K562 (cell line): Measurements from ENCODE around the gene ST6GALNAC1. TPM values are rescaled to one million over a fixed set of nuclear protein-coding genes. Genes with fewer than 3 reads are reported as not detected.

Source experiments
- ETS2 ChIP-seq: IDR thresholded peaks from 2 replicates; pipeline ENCODE4 v1.6.1; 2016; ENCODE audit warnings: borderline replicate concordance, missing genetic modification characterization, mild to moderate bottlenecking, moderate library complexity, missing compliant biosample characterization; ENCODE audit not compliant: poor library complexity, severe bottlenecking
- HNRNPL ChIP-seq: fragments of 200-400 bp; formaldehyde crosslinking; IDR thresholded peaks from 2 replicates; pipeline ENCODE4 v1.6.1; 2017; ENCODE audit warnings: low read depth, mild to moderate bottlenecking, low read length
- KAT2B ChIP-seq: IDR thresholded peaks from one replicate; pipeline ENCODE4 v1.6.1; 2012; ENCODE audit warnings: low read depth, mild to moderate bottlenecking, control low read depth, inconsistent platforms, low read length, moderate library complexity
- MGA ChIP-seq: fragments of 450-650 bp; IDR thresholded peaks from 2 replicates; pipeline ENCODE4 v1.6.1; 2016; ENCODE audit warnings: mild to moderate bottlenecking, moderate library complexity
- MXI1 ChIP-seq: IDR thresholded peaks from 2 replicates; pipeline ENCODE4 v1.6.1; 2011; ENCODE audit warnings: low read depth, mild to moderate bottlenecking, improper control_type of control experiment, low read length
- NCOR1 ChIP-seq: fragments of 450-650 bp; IDR thresholded peaks from 2 replicates; pipeline ENCODE4 v1.6.1; 2016; ENCODE audit warnings: mild to moderate bottlenecking, moderate library complexity
- SNRNP70 ChIP-seq: fragments of 200-400 bp; formaldehyde crosslinking; optimal IDR thresholded peaks from 2 replicates; pipeline ENCODE3; 2017; ENCODE audit warnings: low read depth, low read length
- SOX6 ChIP-seq: fragments of 450-650 bp; IDR thresholded peaks from 2 replicates; pipeline ENCODE4 v1.6.1; 2014; ENCODE audit warnings: mild to moderate bottlenecking
- polyA plus RNA-seq, 8 experiments: library from polyadenylated mRNA; depleted of rRNA in 4 of 8; stranded (reverse) in 5 of 8; unstranded in 3 of 8; fragments of >200 nt; fragmentation: Nextera tagmentation in 2 of 8; fragmentation: Illumina TruSeq in 1 of 8; extraction: Ambion mirVana in 2 of 8; extraction: Trizol in 1 of 8; gene quantifications; 2 replicates each; pipeline versions ENCODE4 v1.2.1 to v1.2.3, GENCODE V29; 2011 to 2014; ENCODE audit warnings: inconsistent platforms in 1 of 8, missing spikeins in 1 of 8
- total RNA-seq, 7 experiments: library from RNA; depleted of rRNA in 6 of 7; stranded (reverse); fragments of >200 nt in 6 of 7; fragmentation: Illumina TruSeq in 2 of 7; extraction: Trizol in 2 of 7; gene quantifications; 2 replicates each; pipeline versions ENCODE4 v1.2.1 to v1.2.3, GENCODE V29; 2011 to 2021; ENCODE audit warnings: low replicate concordance in 1 of 7
- TF ChIP-seq, protein P1 (sequence below): fragments of 450-650 bp; formaldehyde crosslinking; IDR thresholded peaks from 2 replicates; pipeline ENCODE4 v1.4.0; 2022; ENCODE audit warnings: mild to moderate bottlenecking, moderate library complexity
- TF ChIP-seq, protein P2 (sequence below): fragments of 450-650 bp; IDR thresholded peaks from 2 replicates; pipeline ENCODE4 v1.6.1; 2016; ENCODE audit warnings: mild to moderate bottlenecking
- TF ChIP-seq, protein P3 (sequence below), 2 experiments: fragments of 450-650 bp in 1 of 2; sonication (generic) in 1 of 2; formaldehyde crosslinking in 1 of 2; IDR thresholded peaks in 1 of 2; conservative IDR thresholded peaks in 1 of 2; 2 replicates each; pipeline versions ENCODE4 v1.6.1 to v1.8.1; 2016 to 2023; ENCODE audit warnings: mild to moderate bottlenecking in 2 of 2, moderate library complexity in 2 of 2, inconsistent platforms in 1 of 2, missing genetic modification reagents in 1 of 2

ST6GALNAC1 gene
- total and polyA plus RNA-seq, 9 of the 15 experiments (the other 6 are each of a cell fraction or from before 2014, with no cell fraction given), result 20.6 to 68.4 (median 50.5) TPM

DNA sequence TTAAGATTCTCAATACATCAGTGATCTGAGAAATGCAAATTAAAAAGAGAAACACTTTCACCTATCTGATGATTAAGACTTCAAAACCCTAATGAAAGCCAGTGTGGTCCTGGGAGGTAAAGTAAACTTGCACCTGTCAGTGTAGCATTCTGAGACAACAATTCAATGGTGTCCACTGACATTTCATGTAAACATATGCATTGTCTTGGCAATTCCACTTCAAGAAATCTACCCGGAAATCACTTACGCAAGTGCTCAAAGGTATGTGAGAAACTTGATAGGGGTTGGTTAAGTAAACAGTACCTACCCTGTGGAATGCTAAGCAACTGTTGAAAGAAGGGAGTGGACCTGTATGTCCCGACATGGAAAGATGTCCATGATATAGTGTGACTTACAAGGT lies 2.1 kb downstream of the ST6GALNAC1 start (continued):
- TF ChIP-seq, protein P1, sequence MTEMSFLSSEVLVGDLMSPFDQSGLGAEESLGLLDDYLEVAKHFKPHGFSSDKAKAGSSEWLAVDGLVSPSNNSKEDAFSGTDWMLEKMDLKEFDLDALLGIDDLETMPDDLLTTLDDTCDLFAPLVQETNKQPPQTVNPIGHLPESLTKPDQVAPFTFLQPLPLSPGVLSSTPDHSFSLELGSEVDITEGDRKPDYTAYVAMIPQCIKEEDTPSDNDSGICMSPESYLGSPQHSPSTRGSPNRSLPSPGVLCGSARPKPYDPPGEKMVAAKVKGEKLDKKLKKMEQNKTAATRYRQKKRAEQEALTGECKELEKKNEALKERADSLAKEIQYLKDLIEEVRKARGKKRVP, result no peak
- TF ChIP-seq HNRNPL (no peak), SNRNP70 (no peak), ETS2 (tag) (no peak), SOX6 (peak; percentile 79), MGA (no peak), MXI1 (no peak), NCOR1 (0 out of 2 replicates have a peak, but pooled peaks have one; percentile 26), KAT2B (no peak)
- TF ChIP-seq, protein P2, sequence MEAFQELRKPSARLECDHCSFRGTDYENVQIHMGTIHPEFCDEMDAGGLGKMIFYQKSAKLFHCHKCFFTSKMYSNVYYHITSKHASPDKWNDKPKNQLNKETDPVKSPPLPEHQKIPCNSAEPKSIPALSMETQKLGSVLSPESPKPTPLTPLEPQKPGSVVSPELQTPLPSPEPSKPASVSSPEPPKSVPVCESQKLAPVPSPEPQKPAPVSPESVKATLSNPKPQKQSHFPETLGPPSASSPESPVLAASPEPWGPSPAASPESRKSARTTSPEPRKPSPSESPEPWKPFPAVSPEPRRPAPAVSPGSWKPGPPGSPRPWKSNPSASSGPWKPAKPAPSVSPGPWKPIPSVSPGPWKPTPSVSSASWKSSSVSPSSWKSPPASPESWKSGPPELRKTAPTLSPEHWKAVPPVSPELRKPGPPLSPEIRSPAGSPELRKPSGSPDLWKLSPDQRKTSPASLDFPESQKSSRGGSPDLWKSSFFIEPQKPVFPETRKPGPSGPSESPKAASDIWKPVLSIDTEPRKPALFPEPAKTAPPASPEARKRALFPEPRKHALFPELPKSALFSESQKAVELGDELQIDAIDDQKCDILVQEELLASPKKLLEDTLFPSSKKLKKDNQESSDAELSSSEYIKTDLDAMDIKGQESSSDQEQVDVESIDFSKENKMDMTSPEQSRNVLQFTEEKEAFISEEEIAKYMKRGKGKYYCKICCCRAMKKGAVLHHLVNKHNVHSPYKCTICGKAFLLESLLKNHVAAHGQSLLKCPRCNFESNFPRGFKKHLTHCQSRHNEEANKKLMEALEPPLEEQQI, result 0 out of 2 replicates have a peak, but pooled peaks have one; percentile 5
- TF ChIP-seq, protein P3, sequence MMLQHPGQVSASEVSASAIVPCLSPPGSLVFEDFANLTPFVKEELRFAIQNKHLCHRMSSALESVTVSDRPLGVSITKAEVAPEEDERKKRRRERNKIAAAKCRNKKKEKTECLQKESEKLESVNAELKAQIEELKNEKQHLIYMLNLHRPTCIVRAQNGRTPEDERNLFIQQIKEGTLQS (IDR thresholded peaks at IDR 0.05), result no peak
- TF ChIP-seq, protein P3 (CRISPR knock-in tag; conservative IDR thresholded peaks at IDR 0.05), result no peak
